OCI-M2 (cell line): Measurements from ENCODE around the gene IKZF1.

Experiments
- DNase-seq: peaks from one replicate; lab custom pipeline; 2025; ENCODE audit not compliant: unreplicated experiment; lab: John Stamatoyannopoulos, UW

IKZF1 gene

DNA sequence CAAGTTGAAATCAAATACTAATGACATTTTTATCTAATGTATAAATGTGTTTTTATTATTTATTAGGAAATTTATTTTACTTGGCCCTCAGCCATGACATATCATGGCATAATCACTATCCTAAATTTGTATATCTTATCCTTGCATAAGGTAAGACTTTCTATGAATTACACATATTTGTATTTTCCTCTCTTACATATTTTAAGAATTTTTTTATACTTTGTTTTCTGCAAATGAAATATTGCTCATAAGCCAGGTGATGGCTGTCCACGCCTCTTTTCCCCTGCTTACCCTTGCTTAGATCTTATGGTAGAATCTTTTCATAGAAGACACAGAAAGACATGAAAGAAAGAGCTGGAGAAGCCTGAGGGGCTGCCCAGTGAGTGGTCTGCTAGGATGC lies 48.2 kb downstream of the IKZF1 start:
- no peak for DNase-seq

DNA sequence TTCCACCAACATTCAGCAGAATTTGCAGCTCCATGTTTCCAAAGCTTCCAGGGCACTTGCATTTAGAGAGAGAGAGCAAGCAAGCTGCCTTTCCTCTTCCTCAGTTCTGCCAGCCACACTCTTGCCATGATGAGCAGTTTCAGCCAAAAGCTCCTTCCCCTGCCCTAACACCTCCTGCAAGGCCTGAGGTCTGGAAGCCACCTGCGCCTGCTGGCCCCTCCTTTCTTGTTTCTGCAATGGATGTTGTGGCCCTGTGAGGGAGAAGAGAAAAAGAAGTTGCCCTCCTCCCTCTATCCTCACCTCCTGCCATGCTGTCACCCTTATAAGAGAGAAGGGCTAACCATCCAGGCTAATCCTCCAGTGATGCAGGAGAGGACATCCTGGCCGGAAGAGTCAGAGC lies 48.7 kb downstream of the IKZF1 start:
- no peak for DNase-seq

DNA sequence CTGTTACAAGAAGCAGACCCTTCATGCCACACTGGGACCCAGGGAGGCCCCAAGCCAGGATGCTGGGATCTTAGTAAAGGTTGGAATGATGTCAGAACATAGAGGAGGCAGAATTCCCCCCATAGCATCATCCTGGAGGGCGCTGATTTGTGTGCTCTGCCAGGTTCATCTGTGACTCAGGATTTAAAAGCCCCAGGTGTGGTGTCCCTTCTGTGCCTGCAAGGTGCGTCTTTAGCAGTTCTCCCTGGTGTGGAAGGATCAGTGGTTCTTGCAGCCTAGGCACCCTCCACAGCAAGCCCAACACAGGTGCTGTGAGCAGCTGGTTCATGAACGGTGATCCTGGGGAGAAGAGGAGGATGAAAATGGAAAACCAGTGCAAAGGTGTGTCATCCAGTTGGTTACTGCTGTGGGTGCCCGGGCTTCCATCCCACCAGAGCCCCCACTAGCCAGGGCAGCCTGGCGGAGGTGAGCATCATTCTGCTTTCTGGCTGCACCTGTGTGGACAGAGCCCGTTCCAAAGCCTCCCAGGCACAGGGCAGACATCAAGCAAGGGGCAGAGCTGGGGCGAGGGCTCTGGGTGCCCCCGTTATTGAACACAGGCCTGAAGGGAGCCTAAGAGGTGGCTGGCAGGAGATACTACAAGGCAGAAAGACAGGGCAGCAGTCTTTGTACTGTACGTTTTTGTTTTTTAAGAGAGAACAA lies 49.5 kb downstream of the IKZF1 start:
- DNase-seq = no peak

DNA sequence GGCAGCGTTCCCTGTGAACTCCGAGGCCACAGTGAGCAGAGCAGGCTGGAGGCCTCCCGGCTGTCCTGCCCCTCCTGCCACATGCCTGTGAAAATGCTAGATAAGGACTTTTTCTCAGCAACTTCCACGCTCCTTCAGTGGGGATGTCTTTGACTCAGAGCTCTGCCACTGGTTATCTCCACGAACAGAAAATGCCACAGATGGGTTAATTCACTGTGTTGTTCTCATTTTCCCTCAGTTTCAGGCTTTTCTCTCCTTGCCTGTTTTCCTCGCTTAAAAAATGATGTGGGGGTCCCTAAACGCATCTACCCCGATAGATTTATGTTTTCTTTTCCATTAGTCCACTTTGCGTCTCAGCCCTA lies 51.3 kb downstream of the IKZF1 start:
- no peak for DNase-seq

DNA sequence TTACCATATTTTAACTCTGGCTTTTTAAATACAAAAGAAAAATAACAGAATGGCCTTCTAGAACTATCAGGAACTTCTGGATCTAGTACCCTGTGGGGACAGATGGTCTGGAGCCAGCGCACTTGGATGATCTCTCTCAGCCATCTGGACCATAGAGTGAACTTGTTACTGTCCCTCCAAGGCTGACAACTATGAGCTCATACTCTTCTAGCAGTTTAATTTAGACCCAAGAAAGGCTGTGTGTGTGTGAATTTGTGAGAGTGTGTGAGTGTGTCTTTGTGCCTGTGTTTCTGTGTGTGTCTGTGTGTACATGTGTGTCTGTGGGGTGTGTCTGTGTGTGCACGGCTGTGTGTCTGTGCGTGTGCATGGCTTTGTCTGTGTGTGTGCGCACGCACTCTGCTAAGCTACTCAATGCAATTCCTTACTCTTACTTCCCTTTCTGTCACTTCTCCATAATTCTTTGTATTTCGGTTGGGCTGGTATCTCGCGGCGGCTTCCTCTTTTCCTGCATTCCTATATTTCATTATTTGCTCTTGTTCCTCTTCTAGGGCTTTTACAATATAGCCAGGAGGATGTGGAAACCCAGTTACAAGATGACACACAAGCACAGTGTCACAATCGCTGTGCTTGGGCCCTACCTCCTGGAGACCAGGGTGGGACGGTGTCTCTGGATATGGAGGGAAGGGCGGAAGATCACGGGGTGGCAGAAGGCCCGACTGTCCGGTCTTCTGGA lies 51.9 kb downstream of the IKZF1 start:
- DNase-seq = peak; percentile 34

DNA sequence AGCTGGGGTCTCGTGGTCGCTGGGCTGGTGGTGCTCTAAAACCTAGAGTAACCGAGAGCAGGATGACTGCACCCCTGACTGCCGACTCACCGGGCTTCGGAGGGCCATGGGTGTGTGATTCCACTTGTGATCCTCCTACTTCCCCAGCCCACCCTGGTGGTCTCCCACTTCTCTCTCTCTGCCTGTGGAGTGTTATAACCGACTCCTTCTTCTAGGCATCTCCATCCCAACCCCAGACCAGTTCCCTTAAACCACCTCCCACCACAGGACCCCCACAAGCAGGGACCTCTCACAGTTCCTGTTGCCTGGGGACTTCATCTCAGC lies 52.4 kb downstream of the IKZF1 start:
- DNase-seq = no peak

DNA sequence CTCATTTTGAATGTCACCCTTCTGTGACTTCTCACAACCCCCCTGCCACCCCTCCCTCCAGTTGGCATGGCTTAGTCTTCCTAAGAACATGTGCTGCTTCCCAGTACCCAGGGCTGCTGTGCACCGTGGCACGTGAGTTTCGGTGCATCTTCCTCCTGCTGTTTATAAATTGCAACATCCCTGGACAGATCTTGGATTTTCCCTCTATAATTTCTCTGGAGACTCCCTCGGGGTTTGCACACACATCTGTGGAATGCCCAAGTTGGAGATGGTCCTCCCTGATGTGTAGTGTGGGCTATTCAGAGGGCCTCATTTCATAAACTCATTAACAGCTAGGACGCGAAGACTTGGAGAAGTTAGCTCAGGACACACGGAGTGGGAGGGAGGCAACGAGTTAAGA lies 52.9 kb downstream of the IKZF1 start:
- DNase-seq = no peak

DNA sequence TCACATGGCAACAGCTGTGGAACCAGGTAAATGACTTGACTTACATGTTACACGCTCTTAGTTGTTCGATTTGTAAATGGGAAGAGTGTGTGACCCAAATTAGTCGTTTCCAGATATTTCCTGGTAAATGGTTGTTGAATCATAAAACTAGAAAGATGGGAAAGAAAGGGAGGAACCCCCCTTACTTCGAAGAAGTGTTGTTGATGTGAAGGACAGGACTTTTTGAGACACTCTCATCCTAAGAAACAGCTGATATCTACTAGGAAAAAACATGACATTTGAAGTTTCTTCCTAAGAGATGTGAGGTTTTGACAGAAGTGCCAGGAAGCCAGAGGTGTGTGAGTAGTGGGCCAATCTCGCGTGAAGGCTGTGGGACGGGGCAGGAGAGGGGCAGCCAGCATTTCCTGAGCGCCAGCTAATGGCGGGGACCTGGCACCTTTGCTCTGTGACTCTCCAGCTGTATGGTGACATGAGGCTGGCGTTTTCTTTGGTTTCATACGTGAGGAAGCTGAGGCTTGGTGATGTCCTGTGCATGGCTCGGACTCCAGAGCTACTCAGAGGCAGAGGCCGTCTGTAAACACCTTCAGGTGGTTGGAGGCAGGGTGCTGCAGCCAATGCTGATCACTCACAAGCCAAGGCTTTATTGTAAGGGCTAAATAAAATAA lies 53.7 kb downstream of the IKZF1 start:
- no peak for DNase-seq

DNA sequence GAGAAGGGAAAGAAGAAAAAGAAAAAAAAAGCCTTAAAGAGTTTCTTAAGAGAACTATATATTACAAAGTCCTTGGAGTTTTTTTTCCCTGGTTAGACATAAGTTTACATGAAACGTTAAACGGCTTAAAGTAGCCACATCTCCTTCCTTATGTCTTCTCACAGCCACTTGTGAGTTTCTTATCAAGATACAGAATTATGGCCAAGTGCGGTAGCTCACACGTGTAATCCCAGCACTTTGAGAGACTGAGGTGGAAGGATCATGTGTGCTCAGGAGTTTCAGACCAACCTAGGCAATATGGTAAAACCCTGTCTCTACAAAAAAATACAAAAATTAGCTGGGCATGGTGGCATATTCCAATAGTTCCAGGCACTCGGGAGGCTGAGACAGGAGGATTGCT lies 54.3 kb downstream of the IKZF1 start:
- no peak for DNase-seq

DNA sequence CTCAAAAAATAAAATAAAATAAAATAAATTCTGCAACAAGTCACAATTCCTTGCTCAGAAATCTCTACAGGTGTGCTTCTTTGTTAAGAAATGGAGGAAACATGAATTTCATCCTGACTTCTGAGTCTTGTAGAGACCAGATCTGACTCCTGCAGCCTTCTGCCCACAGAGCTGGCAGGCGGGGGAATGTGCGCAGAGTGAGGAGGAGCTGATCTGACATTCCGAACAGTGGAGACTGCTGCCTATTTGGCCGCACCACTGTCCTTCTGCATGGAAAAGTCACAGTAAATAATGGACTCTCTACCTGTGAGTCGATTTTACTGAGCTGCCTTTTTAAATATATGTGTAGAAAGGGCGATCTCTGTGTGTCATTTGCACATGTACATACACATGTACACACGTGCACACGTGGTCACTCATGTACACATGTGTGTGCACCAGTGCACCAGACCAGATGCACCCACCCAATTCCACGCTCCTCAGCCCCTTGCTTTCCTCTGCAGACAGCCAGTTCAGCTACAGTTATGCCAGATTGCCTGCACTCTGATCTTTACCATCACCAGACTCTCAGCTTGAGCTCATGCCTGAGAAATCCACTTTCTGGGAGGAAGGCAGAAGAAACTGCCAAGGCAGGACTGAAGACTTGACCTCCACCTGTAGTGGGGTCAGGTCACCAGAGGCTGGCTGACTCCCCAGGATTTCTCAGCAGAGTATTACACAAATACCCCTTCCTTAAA lies 54.9 kb downstream of the IKZF1 start:
- DNase-seq = no peak

DNA sequence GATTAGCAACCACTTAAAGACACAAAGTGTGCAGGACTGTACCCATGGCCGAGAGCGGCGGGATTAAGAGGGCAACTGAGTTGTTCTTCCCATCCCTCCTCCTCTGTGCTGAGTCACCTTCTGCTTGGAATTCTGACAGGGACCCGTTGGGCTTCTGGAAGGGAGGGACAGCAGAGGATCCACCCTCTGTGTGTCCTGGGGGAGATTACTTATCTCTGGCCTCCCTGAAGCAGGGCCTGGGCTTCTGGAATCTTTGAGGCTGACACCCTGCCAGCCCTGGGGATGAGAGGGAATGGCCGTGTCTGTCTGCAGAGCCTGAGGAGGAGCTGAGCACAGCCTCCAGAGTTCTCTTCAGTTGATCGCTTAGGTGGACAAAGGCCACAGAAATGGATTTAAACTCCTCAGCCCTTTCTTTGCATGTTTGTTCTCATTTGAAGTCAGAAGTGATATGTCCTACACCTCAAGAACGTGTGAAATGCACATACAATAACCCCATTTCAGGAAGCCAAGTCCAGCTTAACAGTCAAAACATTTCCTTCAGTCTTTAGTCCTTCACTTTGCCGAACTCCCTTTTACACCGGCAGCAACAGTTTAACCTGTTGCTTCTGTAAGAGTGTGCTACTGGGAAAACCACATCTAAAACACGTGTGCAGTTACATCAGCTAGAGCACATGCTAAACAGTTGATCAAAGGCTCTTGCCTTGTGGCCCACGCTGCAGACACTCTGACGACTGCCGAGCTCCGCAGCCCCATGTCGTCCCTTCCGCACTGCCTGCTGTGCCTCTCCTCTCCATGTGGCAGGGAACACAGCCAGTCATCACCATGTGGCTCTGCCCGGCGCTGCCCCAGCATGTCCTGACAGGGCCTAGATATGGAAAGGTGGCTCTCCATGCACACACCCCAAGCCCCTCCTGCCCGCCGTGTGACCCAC lies 55.7 kb downstream of the IKZF1 start:
- peak; percentile 52 for DNase-seq

DNA sequence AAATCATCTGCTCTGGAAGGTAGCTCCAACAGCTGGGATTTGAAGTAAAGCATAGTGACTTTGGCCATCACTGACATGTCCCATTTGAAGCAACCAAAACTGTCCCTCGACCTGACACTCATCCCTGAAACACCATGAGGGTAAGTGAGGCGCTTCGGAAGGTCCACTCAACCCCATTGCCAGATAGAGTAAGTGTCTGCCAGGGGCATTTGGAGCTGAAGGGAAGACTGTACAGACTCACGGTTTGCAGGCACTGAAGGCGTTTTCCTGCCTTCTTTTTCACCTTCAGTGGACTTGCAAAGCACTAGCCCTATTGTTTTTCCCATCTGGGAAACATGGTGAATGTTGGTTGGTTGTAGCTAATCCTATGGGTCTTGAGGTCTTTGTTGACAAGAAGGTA lies 57.6 kb downstream of the IKZF1 start:
- no peak for DNase-seq

DNA sequence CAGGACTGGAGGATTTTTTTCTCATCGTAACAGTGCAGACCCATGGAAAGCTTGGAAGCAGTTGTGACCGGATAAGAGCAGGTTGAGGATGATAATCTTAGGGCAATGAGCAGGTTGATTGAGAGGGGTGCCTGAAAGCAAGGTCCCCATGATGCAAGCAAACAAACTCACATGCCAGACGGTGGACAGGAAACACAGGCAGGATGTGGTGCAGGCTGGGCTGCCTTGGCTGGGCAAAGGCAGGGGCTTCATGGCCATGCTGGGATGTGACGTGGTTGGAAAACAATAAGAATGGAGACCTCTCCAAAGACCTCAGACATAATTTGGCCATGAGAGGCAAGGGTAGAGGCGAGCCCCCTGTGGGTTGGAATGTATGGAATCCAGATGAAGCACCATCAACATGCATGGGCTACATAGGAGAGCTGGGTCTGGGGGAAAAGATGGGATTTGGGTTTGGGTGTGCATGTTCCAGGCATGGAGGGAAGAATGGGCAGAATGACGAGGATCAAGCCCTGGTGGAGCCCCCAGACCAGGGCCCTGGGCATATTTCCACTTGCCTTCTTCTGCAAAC lies 58.3 kb downstream of the IKZF1 start:
- DNase-seq = no peak

DNA sequence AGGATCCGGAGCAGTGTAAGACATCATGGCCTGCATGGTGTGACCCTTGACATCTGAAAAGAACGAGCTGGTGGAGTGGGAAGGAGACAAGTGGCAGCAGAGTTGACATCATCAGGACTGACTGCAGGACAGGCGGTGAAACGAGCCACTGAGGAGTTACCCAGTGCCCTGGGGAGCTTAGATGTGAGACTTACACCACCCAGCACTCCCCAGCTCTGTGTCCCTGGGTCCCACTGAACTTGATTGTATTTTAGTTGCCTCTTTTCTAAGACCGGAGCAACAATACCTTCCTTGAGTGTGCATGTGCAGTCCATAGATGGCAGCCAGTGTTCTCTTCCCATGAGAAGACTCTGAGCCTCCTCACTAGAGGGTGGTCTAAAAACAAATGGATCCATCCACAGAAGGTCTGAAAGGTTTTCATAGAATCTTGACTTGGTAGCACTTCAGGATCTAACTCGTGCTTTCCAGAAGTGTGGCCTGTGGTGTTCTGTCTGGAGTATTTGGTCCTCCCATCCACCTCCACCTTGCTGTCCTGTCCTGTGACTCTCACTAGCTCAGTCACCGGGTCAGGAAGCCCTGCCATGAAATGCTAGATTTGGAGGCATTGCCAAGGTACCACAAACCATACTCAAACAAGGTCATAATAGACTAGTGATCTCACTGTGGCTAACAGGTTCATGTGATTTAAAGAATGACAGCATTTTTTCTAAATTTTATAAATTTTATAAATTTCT lies 59.0 kb downstream of the IKZF1 start:
- no peak for DNase-seq

DNA sequence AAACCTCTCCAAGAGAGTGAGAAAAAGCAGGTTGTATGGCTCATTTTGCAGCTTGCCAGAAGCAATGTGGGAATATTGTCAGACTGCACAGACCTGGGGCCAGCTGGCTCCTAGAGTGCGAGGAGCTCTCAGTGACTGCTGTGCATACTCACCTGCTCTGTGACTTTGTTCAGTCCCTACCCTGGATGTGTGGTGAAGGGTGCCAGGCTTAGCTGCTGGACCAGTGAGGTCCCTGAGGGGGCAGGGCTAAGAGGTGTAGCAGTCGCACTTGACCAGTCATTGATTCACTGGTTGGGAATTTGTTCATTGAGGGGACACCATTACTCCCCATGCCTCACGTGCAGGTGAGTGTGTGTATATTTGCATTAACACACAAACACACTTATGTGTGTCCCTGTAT lies 60.1 kb downstream of the IKZF1 start:
- no peak for DNase-seq

DNA sequence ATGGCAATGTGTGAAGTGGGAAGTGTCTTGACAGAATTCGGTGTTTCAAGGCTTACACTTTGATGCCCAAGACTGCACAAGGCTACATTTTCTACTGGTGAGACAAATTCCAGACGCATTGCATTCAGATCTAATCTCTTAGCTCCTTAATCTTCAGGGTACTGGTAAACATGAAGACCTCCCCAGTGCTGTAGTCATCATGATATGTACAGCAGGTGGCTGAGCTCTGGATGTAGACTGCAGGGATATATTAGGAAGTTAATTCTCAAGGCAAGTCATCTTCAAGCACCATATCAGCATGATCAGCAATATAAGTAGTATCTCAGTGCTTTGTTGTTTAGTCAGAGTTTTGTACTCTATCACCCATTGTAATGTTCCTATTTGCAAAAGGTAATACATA lies 61.8 kb downstream of the IKZF1 start:
- DNase-seq = no peak

DNA sequence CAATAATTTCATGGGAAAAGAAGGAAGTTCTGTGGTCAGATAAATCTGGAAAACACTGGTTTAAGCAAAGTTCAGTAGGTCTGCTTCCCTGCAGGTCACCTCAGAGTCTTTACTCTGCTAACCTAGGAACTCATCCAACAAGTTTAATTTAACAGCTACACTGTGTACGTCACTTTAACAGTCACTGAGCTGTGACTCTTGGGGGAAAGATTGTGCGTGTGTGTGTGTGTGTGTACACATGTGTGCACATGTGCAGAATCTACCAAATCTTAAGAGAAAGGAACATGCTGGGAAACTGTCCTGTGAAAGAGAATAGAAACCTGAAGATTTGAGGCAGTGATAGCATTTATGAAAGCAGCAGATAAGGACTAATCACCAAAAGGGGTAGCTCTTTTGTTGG lies 62.6 kb downstream of the IKZF1 start:
- DNase-seq = no peak

DNA sequence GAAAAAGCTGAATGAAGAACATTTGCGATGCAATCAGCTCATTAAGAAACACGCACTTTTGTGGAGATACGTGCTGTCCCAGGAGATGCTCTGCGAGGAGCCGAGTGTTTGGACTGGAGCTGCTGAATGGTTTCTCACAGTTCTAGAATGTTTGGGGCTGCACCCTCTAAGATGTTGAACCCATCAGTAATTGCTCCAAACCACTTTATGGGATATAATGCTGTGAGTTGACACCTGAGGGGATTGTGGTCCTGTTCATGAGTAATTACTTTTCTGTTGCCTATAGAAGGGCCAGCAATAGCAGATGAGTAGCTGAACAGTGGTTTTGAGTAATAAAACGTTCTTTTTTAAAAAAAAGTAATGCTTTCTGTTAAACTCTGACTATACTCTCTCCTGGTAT lies 63.1 kb downstream of the IKZF1 start:
- no peak for DNase-seq

DNA sequence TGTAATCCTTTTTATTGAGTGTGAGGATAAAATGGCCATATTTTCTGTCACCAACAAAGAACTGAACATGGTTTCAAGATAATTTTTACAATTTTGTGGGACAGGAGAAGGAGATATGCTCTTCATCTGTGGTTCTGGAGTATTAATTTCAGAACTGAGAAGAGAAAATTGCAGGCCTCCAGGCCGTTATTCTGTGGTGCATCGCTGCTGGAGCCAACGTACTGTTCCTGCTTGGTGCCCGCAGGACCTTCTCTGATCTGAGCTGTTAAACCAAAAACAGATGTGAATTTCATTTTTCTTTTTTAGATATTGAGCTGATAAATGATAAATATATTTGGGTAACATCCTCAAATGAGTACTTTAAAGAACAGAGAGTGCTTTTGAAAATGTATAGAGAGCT lies 63.9 kb downstream of the IKZF1 start:
- DNase-seq = no peak
